Ascending aorta (tissue), 2 donors: ENCODE data around the gene C16orf92. TPM values are rescaled to one million over a fixed set of nuclear protein-coding genes. Genes with fewer than 3 reads are reported as not detected.

ENCODE experiments used
- DNase-seq, 2 donors: peaks; one replicate each; pipeline ENCODE4 v3.0.0-alpha.2; 2019; ENCODE audit warnings: low spot score in 2 of 2
- H3K27ac ChIP-seq, 2 donors: fragments of 200-600 bp; sonication (generic); one replicate each; pipeline ENCODE4 v1.5.1; 2016 to 2017; ENCODE audit warnings: mild to moderate bottlenecking in 1 of 2
- H3K27me3 ChIP-seq: fragments of 200-600 bp; sonication (generic); one replicate; pipeline ENCODE4 v1.5.1; 2017
- H3K36me3 ChIP-seq, 2 donors: fragments of 200-600 bp; sonication (generic); one replicate each; pipeline ENCODE4 v1.5.1; 2016
- H3K4me1 ChIP-seq, 2 donors: fragments of 200-600 bp; sonication (generic); one replicate each; pipeline ENCODE4 v1.5.1; 2016 to 2017; ENCODE audit warnings: mild to moderate bottlenecking in 1 of 2
- H3K4me3 ChIP-seq, 2 donors: fragments of 200-600 bp; sonication (generic); one replicate each; pipeline ENCODE4 v1.5.1; 2016 to 2017; ENCODE audit warnings: mild to moderate bottlenecking in 1 of 2
- H3K9me3 ChIP-seq, 2 donors: fragments of 200-600 bp; sonication (generic); one replicate each; pipeline ENCODE4 v1.5.1; 2016
- intact Hi-C: fragments of 100-400 bp; cut with DNase I; formaldehyde crosslinking; loops from one replicate; pipeline ENCODE4 v1.15.1; 2023
- total RNA-seq: library from RNA; depleted of rRNA; stranded (reverse); fragments of >200 nt; gene quantifications from one replicate; pipeline ENCODE4 v1.1.0, GENCODE V29; 2016
- TF ChIP-seq, protein P1 (sequence below), 3 experiments: fragments of 200-600 bp in 2 of 3; fragments of 450-650 bp in 1 of 3; sonication (generic) in 2 of 3; IDR thresholded peaks; one replicate each; pipeline ENCODE4 v1.5.1; 2016 to 2019; ENCODE audit warnings: antibody characterized with exemption in 3 of 3, mild to moderate bottlenecking in 1 of 3, moderate library complexity in 1 of 3

C16orf92 gene
- total RNA-seq, 1 donor from 2014 or later: not detected

DNA sequence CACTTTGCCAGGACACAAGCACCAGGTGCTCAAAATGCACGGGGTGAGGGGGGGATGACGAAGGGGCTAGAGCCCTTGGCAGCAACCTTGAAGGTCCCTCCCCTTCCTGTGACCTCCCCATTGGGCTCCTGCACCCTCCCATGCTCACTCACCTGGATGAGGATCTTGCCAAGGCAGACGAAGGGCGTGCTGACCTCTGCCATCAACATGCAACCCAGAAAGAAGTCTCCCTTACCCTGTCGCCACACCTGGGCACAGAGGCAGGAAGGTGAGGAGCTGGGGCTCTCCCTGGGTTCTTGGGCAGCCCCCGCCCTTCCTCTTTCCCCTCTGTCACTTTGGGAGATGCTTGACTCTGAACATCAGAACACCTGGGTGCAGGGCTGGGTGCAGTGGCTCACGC, 2.6 kb downstream of the C16orf92 start:
- H3K27ac ChIP-seq: no peak overlapping the region
- TF ChIP-seq, protein P1, sequence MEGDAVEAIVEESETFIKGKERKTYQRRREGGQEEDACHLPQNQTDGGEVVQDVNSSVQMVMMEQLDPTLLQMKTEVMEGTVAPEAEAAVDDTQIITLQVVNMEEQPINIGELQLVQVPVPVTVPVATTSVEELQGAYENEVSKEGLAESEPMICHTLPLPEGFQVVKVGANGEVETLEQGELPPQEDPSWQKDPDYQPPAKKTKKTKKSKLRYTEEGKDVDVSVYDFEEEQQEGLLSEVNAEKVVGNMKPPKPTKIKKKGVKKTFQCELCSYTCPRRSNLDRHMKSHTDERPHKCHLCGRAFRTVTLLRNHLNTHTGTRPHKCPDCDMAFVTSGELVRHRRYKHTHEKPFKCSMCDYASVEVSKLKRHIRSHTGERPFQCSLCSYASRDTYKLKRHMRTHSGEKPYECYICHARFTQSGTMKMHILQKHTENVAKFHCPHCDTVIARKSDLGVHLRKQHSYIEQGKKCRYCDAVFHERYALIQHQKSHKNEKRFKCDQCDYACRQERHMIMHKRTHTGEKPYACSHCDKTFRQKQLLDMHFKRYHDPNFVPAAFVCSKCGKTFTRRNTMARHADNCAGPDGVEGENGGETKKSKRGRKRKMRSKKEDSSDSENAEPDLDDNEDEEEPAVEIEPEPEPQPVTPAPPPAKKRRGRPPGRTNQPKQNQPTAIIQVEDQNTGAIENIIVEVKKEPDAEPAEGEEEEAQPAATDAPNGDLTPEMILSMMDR (IDR thresholded peaks at IDR 0.05): no peak
- no peaks in the 10 kb centered on the region for H3K9me3 ChIP-seq
- intact Hi-C loops: no loop called here
- H3K36me3 ChIP-seq: no peaks in the 10 kb centered on the region
- DNase-seq: no peak
- H3K27me3 ChIP-seq: peaks cover 4% of the 10 kb centered on the region
- H3K4me3 ChIP-seq: no peak overlapping the region
- H3K4me1 ChIP-seq: no peaks in the 10 kb centered on the region

DNA sequence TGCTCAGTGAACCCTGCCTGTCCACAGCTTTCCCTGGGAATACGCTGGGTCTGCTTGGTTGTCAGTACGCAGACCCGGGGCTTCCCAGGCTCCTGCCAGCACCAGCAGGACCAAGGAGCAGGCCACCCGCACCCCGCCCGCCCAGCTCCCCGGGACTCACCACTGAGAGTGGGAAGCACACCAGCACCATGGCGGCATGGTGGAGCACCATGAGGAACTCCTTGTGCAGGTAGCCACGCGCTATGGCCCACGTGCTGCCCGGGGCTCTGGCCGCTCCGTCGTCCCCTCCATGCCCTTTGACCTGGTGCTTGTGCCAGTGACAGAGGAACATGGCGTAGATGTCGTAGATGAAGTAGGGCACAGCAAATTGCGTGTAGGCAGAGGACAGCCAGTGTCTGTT, 3.5 kb downstream of the C16orf92 start:
- Histone ChIP-seq H3K27ac (no peak overlapping the region), H3K36me3 (no peaks in the 10 kb centered on the region), H3K4me1 (peaks cover 4 to 5% of the 10 kb centered on the region in 2 donors), H3K27me3 (peaks cover 12% of the 10 kb centered on the region), H3K4me3 (no peak overlapping the region), H3K9me3 (no peaks in the 10 kb centered on the region)
- no peak for DNase-seq
- intact Hi-C loops: no loop called here
- TF ChIP-seq, protein P1 (IDR thresholded peaks at IDR 0.05): no peak

DNA sequence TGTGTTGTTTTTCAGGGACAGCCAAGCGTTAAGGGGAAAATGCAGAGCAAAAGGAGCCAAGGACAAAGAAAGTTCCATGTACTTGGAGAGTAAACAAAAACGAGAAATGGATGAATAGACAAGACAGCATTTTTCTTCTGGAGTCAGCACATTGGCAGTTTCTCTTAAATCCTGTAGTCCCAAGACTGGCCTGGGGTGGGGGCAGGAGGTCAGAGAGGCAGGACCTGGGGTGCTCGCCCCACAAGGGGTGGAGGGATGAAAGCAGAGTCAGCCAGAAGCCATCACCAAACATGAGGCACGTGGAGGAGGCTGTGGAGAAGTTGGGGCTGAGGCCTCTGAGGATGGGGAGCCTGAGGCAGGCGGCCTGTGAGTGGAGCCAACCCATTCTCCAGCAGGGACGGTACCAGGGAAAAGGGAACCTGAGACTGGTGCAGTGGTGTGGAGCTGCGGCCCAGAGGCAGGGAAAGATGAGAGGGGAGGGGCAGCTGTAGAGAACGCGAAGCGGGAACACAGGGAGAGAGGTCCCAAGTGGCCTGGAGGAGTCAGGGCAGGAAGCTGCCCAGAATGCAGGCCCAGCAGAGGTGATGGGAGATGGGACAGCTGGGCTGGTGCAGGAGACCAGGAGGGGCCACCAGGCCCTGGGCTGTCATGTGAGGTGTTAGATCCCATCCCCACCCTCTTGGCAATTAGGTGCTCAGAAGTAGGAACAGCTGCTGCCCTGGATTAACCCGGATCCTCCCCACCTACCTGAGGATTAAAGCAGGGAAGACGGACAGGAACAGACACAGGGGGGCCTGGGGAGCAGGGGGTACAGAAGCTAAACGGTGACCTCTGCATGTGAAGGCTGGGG, 4.8 kb downstream of the C16orf92 start:
- H3K9me3 ChIP-seq: no peaks in the 10 kb centered on the region
- H3K4me3 ChIP-seq: no peak overlapping the region
- DNase-seq: no peak
- no peak overlapping the region for H3K27ac ChIP-seq
- H3K27me3 ChIP-seq: peaks cover 22% of the 10 kb centered on the region
- no peaks in the 10 kb centered on the region for H3K36me3 ChIP-seq
- TF ChIP-seq, protein P1 (IDR thresholded peaks at IDR 0.05): no peak
- peaks cover 4 to 5% of the 10 kb centered on the region in 2 donors for H3K4me1 ChIP-seq
- intact Hi-C loops: no loop called here

DNA sequence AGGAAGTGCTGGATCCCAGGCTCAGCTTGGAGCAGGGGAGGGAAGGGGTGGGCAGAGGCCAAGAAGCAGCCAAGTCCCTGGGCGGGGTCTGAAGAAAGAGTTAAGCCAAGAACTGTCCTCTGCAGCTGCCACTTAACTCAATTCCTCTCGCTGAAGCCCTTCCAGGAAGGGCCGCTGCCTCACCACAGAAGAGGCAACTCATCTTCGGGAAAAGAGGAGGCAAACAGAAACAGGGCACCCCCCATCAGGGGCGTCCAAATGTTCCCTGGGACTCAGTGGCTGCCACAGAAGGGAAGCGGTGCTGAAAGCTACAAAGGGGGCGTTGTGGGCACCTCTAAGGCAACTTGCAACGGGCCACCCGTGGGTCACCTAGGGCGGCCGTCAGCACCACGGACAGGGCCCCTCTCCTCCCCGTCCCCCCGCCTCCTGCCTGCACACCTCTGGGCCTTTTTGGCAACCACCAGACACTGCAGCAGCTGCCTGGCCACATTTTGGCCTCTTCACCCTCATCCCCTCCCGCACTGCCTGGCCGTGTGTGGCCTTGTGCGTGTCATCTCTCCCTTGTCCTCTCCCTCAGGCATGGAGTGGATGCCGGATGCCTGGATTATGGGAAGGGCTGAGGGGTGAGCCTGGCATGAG, 5.6 kb downstream of the C16orf92 start:
- TF ChIP-seq, protein P1 (IDR thresholded peaks at IDR 0.05): no peak
- intact Hi-C loops: no loop called here
- H3K4me1 ChIP-seq: peaks cover 4 to 5% of the 10 kb centered on the region in 2 donors
- H3K4me3 ChIP-seq: no peak overlapping the region
- H3K27me3 ChIP-seq: peaks cover 27% of the 10 kb centered on the region
- no peaks in the 10 kb centered on the region for H3K36me3 ChIP-seq
- H3K27ac ChIP-seq: no peak overlapping the region
- no peak for DNase-seq
- no peaks in the 10 kb centered on the region for H3K9me3 ChIP-seq

DNA sequence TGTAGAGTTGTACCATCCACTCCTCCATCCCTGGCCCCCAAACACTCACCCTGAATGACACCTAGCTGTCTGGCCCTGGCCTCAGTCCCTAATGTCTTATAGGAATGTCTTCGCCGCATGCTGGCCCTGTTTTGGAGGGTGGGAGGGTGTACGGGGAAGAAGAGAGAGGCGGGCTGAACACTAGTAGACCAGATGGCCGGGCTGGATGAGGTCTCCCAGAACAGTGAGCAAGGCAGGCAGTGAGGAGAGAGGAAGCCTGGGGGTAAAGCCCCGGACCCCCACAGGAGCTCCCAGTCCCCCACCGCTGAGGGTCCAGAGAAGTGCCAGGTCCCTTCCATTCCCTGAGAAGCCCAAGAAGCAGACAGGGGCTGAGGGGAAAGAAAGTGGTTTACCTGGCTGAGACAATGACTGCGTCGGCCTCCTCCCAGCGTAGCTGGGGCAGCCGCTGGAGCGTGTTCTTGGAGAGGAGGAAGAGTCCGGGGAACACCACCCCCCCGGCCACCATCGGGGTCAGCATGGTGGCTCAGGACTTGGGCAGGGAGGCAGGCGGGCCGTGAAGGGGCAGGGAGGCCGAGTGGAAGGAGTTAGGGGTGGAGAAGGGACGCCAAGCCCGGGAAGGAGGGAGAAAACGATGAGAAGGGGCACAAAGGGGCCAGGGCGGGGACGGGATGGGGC, 7.2 kb downstream of the C16orf92 start:
- TF ChIP-seq, protein P1 (IDR thresholded peaks at IDR 0.05): no peak
- Histone ChIP-seq H3K4me3 (no peak overlapping the region), H3K4me1 (peaks cover 4 to 5% of the 10 kb centered on the region in 2 donors), H3K36me3 (no peaks in the 10 kb centered on the region), H3K9me3 (no peaks in the 10 kb centered on the region), H3K27me3 (peaks cover 28% of the 10 kb centered on the region), H3K27ac (no peak overlapping the region)
- DNase-seq: no peak
- intact Hi-C loops: no loop called here
